ENCODE data around the gene WSCD2.
A peak's percentile ranks its signal among the peaks of the same experiment; 100 is the strongest.

Gene WSCD2

GRCh38 chr12:108232565-108232964 is 103.5 kb downstream of the WSCD2 start:
- DNase-seq (ENCODE audit: low spot score) = no peak

GRCh38 chr12:108234158-108234557 is 105.1 kb downstream of the WSCD2 start:
- no peak for DNase-seq (ENCODE audit: low spot score)

- DNase-seq (ENCODE audit: low spot score) = no peak
These were observed 106.3 kb downstream of the WSCD2 start for GRCh38 chr12:108235197-108235984.

GRCh38 chr12:108235985-108236263 is 106.8 kb downstream of the WSCD2 start:
- DNase-seq (ENCODE audit: low spot score) = no peak

- DNase-seq (ENCODE audit: low spot score) = no peak
These were observed 107.3 kb downstream of the WSCD2 start for GRCh38 chr12:108236366-108236765.

GRCh38 chr12:108237272-108237671 is 108.2 kb downstream of the WSCD2 start:
- no peak for DNase-seq (ENCODE audit: low spot score)

- no peak for DNase-seq (ENCODE audit: low spot score)
These were observed 109.4 kb downstream of the WSCD2 start for GRCh38 chr12:108238474-108238873.

- no peak for DNase-seq (ENCODE audit: low spot score)
These were observed 110.3 kb downstream of the WSCD2 start for GRCh38 chr12:108239378-108239777.

- DNase-seq (ENCODE audit: low spot score) = no peak
These were observed 111.1 kb downstream of the WSCD2 start for GRCh38 chr12:108240027-108240785.

GRCh38 chr12:108240928-108241327 is 111.8 kb downstream of the WSCD2 start:
- DNase-seq (ENCODE audit: low spot score) = no peak

GRCh38 chr12:108241986-108242703 is 113.1 kb downstream of the WSCD2 start:
- DNase-seq (ENCODE audit: low spot score) = peak; percentile 14

- DNase-seq (ENCODE audit: low spot score) = no peak
These were observed 118.0 kb downstream of the WSCD2 start for GRCh38 chr12:108247130-108247529.

GRCh38 chr12:108248011-108248410 is 118.9 kb downstream of the WSCD2 start:
- DNase-seq (ENCODE audit: low spot score) = no peak

- DNase-seq (ENCODE audit: low spot score) = no peak
These were observed 123.4 kb downstream of the WSCD2 start for GRCh38 chr12:108252523-108252922.

- DNase-seq (ENCODE audit: low spot score) = peak; percentile 17
These were observed 124.5 kb downstream of the WSCD2 start for GRCh38 chr12:108253540-108253939.

- DNase-seq (ENCODE audit: low spot score) = no peak
These were observed 124.9 kb downstream of the WSCD2 start for GRCh38 chr12:108254030-108254429.

- DNase-seq (ENCODE audit: low spot score) = no peak
These were observed 125.6 kb downstream of the WSCD2 start for GRCh38 chr12:108254517-108255251.

- DNase-seq (ENCODE audit: low spot score) = no peak
These were observed 126.1 kb downstream of the WSCD2 start for GRCh38 chr12:108255252-108255602.

GRCh38 chr12:108257004-108257403 is 127.9 kb downstream of the WSCD2 start:
- DNase-seq (ENCODE audit: low spot score) = no peak

- no peak for DNase-seq (ENCODE audit: low spot score)
These were observed 128.6 kb downstream of the WSCD2 start for GRCh38 chr12:108257610-108258106.

- no peak for DNase-seq (ENCODE audit: low spot score)
These were observed 131.0 kb downstream of the WSCD2 start for GRCh38 chr12:108260039-108260438.

- no peak for DNase-seq (ENCODE audit: low spot score)
These were observed 131.9 kb downstream of the WSCD2 start for GRCh38 chr12:108260969-108261368.
